WERI-Rb-1 (cell line): ENCODE results near the gene MDGA2.

Experiments used
- DNase-seq: peaks from one replicate; pipeline ENCODE4 v3.0.0-alpha.2; 2020
- H3K27ac ChIP-seq: fragments of 250-450 bp; sonication (Bioruptor Pico); 2 replicates; pipeline ENCODE4 v1.5.1; 2020; ENCODE audit warnings: mild to moderate bottlenecking, moderate library complexity
- H3K27me3 ChIP-seq: fragments of 250-450 bp; sonication (Bioruptor Pico); 2 replicates; pipeline ENCODE4 v1.5.1; 2021; ENCODE audit warnings: mild to moderate bottlenecking, low read depth, moderate library complexity; ENCODE audit not compliant: insufficient read depth, severe bottlenecking
- H3K36me3 ChIP-seq: fragments of 250-450 bp; sonication (Bioruptor Pico); 2 replicates; pipeline ENCODE4 v1.5.1; 2020; ENCODE audit warnings: mild to moderate bottlenecking, moderate library complexity
- H3K4me3 ChIP-seq: 2 replicates; pipeline ENCODE4 v1.5.1; 2011; ENCODE audit warnings: low read depth, mild to moderate bottlenecking, control low read depth, low read length
- H3K9me3 ChIP-seq: fragments of 250-450 bp; sonication (Bioruptor Pico); 2 replicates; pipeline ENCODE4 v1.5.1; 2021; ENCODE audit warnings: mild to moderate bottlenecking, moderate library complexity; ENCODE audit not compliant: severe bottlenecking
- CTCF ChIP-seq: IDR thresholded peaks from 2 replicates; pipeline ENCODE4 v1.5.1; 2011; ENCODE audit warnings: low read depth, mild to moderate bottlenecking, control low read depth, inconsistent platforms, low read length

Gene MDGA2

GRCh38 chr14:47705683-47706082, 30.3 kb upstream of the MDGA2 start:
- no peak for DNase-seq
- Histone ChIP-seq H3K4me3 (no peak overlapping the region), H3K27ac (no peak overlapping the region), H3K27me3 (no peaks in the 10 kb centered on the region), H3K9me3 (peaks cover 2% of the 10 kb centered on the region), H3K36me3 (no peaks in the 10 kb centered on the region)
- TF ChIP-seq CTCF, result no peak

- Histone ChIP-seq H3K27me3 (no peaks in the 10 kb centered on the region), H3K27ac (no peak overlapping the region), H3K36me3 (no peaks in the 10 kb centered on the region), H3K9me3 (no peaks in the 10 kb centered on the region), H3K4me3 (no peak overlapping the region)
- TF ChIP-seq CTCF, result no peak
- DNase-seq, result no peak
Observed at GRCh38 chr14:47691829-47692228, 16.4 kb upstream of the MDGA2 start.

GRCh38 chr14:47678993-47679392, 3.6 kb upstream of the MDGA2 start:
- no peaks in the 10 kb centered on the region for H3K36me3 ChIP-seq
- no peak overlapping the region for H3K27ac ChIP-seq
- DNase-seq, result no peak
- no peaks in the 10 kb centered on the region for H3K27me3 ChIP-seq
- H3K9me3 ChIP-seq, result no peaks in the 10 kb centered on the region
- H3K4me3 ChIP-seq, result no peak overlapping the region
- peak; percentile 51 for TF ChIP-seq CTCF

GRCh38 chr14:47678157-47678556, 2.8 kb upstream of the MDGA2 start:
- no peak overlapping the region for H3K4me3 ChIP-seq
- no peak overlapping the region for H3K27ac ChIP-seq
- H3K9me3 ChIP-seq, result no peaks in the 10 kb centered on the region
- peak; percentile 46; the same call in 1 of the 2 replicates for TF ChIP-seq CTCF
- peak; percentile 34 for DNase-seq
- H3K27me3 ChIP-seq, result no peaks in the 10 kb centered on the region
- H3K36me3 ChIP-seq, result no peaks in the 10 kb centered on the region

GRCh38 chr14:47676315-47676617, 861 bp upstream of the MDGA2 start:
- H3K27me3 ChIP-seq, result no peaks in the 10 kb centered on the region
- H3K36me3 ChIP-seq, result no peaks in the 10 kb centered on the region
- DNase-seq, result no peak
- no peak for TF ChIP-seq CTCF
- no peaks in the 10 kb centered on the region for H3K9me3 ChIP-seq
- peak overlapping the region; percentile 36 for H3K27ac ChIP-seq
- H3K4me3 ChIP-seq, result peak overlapping the region; percentile 58
